HK-2 (cell line): Measurements from ENCODE around the gene MAD1L1.

Experiments used
- DNase-seq: peaks from one replicate; pipeline ENCODE4 v3.0.0-alpha.2; 2018; ENCODE audit not compliant: unreplicated experiment

The MAD1L1 gene

GRCh38 chr7:2117646-2118045, 115.1 kb downstream of the MAD1L1 start:
- DNase-seq: no peak

DNA sequence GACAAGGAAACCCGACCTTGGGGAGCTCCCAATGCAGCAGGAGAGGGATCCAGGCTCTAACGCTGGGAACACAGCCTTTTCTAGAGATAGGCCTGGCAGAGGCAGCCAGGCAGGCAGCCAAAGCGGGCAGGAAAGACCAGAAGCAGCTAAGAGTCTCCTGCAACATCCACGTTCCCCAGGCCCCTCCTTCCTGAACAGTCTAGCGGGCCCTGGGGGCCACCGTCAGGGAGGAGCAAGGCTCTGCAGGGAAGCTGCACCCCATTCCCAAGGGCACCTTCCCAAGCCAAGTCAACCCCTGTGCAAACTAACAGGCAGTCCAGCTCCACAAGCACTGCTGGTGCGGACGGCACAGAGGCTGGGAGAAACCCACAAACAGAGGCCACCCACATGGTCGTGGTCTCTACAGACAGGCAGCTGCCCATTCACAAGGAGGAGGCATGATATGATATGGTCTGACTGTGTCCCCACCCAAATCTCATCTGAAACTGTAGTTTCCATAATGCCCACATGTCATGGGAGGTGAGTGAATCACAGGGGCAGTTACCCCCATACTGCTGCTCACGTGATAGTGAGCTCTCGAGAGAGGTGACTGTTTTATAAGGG, 115.7 kb downstream of the MAD1L1 start:
- no peak for DNase-seq

GRCh38 chr7:2116448-2116810, 116.3 kb downstream of the MAD1L1 start:
- no peak for DNase-seq

GRCh38 chr7:2115760-2116447, 116.8 kb downstream of the MAD1L1 start:
- peak; percentile 31 for DNase-seq

DNA sequence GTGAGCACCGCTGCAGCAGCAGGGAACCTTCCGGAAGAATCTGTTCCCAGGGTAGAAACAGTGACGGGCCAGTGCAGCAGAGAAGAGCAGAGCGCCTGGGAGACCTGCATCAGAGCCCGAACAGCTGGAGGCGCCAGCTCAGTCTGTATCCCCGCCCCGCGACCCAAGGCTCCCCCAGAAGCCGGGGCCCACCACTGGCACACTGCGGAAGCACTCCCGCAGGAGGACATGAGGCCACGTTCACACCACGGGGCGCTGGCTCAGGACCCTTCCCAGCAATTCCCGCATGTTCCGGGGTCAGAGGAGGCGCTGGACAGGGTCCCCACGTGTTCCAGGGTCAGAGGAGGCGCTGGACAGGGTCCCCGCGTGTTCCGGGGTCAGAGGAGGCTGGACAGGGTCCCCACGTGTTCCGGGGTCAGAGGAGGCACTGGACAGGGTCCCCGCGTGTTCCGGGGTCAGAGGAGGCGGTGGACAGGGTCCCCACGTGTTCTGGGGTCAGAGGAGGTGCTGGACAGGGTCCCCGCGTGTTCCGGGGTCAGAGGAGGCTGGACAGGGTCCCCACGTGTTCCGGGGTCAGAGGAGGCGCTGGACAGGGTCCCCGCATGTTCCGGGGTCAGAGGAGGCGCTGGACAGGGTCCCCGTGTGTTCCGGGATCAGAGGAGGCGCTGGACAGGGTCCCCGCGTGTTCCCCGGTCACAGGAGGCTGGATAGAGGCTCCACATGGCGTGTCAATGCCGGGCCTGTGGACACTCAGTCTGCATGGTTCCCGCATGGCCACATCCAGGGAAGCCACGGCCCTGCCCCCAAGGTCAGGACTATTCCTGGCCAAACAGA, 117.6 kb downstream of the MAD1L1 start:
- DNase-seq: no peak

DNA sequence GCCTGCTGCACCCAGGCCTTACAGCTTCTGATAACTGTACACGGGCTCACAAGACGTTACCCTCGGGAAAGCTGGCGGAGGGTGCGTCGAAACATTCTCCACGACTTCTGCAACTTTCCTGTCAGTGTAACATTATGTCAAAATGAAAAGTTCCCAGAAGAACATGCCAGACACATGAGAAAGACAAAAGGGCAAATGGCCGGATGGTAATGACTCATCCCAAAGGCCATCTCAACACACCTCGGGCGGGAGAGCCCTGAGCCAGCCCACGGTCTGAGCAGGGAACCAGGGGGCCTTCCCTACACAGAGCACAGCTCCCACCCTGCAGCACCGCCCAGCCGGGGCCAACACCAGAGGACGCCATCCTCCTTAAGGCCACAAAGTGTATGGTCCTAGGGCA, 118.7 kb downstream of the MAD1L1 start:
- DNase-seq: no peak

GRCh38 chr7:2112261-2113198, 120.2 kb downstream of the MAD1L1 start:
- DNase-seq: no peak

DNA sequence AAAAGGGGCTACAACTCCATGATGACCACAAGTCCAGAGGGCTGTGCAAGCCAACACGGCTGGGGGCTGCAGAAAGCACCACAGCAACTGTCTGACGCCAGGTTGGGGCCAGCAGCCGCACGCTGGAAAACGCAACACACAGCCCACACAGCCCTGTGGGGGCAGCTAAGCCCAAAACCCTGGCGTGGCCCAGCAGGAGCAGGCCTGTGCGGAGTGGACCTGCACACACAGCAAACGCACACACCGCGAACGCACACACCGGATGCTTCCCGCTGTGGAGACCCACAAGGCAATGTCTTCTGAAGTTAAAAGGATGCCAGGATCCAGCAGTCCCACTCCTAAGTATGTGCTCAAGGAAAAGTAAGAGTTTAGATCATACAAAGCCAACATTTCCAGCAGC, 121.2 kb downstream of the MAD1L1 start:
- no peak for DNase-seq

DNA sequence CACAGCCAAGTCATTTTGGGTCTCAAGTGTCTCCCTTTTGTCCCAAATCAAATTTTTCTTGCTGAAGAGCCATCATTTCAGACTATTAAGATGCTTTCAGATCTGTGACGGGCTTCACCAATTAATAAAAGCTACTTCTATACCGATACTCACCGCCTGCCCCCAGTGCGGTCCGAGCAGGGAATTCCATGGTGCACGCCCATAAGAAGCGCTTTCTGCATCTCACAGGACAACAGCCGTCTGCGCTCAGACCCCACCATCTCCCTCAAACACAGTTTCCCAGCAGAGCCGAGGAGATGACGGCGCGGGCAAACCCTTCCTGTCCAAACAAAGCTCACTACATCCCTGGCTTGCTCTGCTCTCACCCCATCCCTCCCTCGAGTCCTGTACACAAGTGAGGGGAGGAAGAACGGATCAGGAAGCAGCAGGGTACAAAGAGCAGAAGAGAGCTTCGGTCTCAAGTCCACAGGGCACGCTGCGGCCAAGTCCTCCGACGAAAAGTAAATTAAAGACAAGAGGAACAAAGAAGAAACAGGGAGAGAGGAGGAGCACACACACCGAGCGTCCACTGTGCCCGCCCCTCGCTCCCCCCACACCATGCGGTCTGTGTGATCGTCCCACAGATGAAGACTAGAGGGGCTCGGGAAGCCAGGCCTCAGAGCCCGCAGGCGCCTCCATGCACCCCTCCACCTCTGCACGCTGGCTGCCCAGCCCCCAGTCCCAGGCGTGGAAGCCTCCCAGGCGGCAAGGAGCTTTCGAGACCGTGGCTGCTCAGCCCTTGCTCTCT, 121.9 kb downstream of the MAD1L1 start:
- DNase-seq: no peak

GRCh38 chr7:2109936-2110609, 122.7 kb downstream of the MAD1L1 start:
- DNase-seq: peak; percentile 77

- DNase-seq: no peak
Measured at GRCh38 chr7:2109251-2109872, 123.4 kb downstream of the MAD1L1 start.

GRCh38 chr7:2108501-2109250, 124.1 kb downstream of the MAD1L1 start:
- no peak for DNase-seq

DNA sequence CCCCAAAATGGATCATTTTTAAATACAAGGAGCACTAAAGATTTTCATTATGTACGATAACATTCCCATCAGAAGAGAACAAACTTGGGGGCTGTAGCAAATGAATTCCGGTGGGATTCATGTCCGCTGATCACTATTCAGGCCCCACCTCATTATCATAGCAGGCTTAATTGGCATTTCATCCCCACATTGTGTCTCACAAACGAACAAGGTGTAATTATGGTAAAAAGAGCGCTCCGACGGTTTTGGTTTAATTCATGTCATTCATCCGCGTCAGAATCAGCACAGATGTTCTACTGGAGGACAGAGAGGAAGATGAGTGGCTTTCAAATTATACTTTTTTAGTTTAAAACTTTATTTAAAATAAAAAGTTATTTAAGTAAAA, 124.7 kb downstream of the MAD1L1 start:
- no peak for DNase-seq

DNA sequence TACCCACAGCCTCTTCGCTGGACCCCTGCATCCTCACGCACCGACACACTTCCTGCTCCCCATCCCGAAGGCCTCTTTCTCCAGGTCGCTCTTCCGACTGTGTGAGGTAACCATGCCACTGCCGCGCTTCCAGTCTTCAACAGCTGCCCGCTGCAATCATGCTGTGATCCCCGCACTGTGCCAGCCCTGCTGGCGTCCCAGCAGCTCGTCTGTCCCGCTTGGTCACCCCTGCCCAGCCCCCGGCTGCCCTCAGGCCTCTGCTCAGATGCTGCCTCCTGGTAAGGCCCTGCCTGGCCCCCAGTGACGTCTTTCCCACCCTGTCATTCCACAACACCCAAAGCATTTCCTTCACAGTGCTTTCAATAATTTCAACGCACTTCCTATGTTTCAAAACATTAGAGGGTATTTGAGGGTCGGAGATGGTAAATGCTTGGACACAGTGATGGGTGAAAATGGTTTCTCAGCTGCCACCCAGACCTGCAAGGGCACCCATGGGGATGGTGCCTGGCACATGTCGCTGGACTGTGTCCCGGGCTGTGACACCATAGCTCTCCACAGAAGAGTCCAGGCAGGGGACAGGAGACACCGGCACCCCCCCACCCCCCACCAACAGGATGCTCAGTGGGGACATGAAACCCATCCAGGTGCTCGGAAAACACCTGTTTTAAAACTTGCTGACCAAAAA, 125.2 kb downstream of the MAD1L1 start:
- no peak for DNase-seq

DNA sequence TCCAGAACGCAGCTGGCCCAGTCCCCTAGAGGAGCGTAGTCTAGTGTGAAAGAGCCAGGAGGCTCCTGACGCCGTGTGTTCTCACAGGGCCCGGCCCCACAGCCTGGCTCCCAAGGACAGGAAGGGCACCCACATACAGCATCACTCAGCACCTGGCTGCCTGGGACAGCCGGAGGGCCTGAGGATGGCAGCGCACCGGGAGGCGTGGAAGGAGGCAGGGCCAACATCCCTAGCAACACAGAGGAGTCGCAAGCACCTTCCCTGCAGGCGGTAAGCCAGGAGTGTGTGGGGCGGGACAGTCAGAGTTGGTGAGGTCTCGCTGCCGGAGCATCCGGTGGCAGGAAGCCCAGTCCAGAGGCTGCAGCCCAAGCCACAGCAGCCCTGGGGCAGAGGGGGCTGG, 125.8 kb downstream of the MAD1L1 start:
- DNase-seq: no peak

DNA sequence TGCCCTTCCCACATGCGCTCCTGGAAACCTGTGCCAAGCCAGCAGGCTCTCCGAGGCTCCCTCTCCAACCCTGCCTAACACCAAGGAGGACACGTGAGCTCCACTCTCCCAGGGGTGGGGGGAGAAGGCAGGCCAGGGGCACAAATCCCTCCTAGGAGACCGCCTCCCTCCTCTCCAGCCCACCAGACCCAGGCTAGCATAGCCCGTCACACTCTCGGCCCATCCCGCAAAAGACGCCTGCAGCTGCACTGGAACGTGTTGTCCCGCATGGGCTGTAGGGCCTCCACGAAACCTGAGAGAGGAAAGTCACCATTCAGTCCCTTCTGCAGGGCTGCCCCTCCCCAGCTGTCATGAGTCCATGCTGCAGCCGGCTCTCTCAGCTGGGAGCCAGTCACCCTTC, 126.3 kb downstream of the MAD1L1 start:
- no peak for DNase-seq

DNA sequence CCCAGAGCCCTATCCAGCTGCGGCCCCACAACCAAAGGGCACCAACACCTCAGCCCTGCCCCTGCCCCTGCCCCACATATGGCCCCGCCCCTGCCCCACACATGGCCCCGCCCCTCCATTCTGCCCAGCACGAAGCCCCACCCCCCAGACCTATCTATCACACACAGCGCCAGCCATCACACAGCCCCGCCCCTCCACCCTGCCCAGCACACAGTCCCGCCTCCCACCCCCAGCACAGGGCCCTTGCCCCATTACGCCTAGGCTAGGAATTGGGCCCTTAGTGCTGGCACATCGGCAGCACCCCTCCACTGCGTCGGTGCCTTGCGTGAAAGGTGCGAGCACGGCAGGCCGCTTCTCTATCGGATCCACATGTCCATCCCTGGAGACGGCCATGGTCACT, 126.8 kb downstream of the MAD1L1 start:
- no peak for DNase-seq

- DNase-seq: no peak
Measured at GRCh38 chr7:2105280-2105679, 127.5 kb downstream of the MAD1L1 start.

GRCh38 chr7:2104716-2105115, 128.0 kb downstream of the MAD1L1 start:
- DNase-seq: no peak
